ENCODE measurements around the gene ATF1.
"Not testable (repeated sequence)": the region's sequence is repeated elsewhere in the genome, so short reads cannot be mapped to it uniquely, and the experiment has no call there.

- TF ChIP-seq CTCF (IDR thresholded peaks at IDR 0.05; ENCODE audit: low read depth, low read length); EZH2phosphoT487 (IDR thresholded peaks at IDR 0.05; ENCODE audit: low read depth): not testable (repeated sequence)
Observed at GRCh38 chr12:50823724-50824123, 59.8 kb downstream of the ATF1 start.
